HepG2 (cell line): ENCODE results near the gene CELF4. TPM values are rescaled to one million over a fixed set of nuclear protein-coding genes. Genes with fewer than 3 reads are reported as not detected.

Experiments used
- ATAC-seq: fragments of 200-7000 bp; cut with Tn5 transposase; 3 replicates; pipeline ENCODE4 v1.9.1; 2020; ENCODE audit warnings: mild to moderate bottlenecking, moderate library complexity
- BruUV-seq: library from RNA; stranded (reverse); fragments of 400-500 nt; replicated peaks from 2 replicates; lab custom pipeline; 2021; lab: Mats Ljungman, UMichigan
- CTCF ChIA-PET: fragments of 300-600 bp; formaldehyde crosslinking; extraction: SDS; loops from one replicate; lab custom pipeline; 2021; ENCODE audit warnings: low total read pairs, inconsistent platforms, low intra/inter-chr PET ratio; lab: Yijun Ruan, JAX
- POLR2A ChIA-PET: fragments of 350-600 bp; sonication (Branson Sonifier 250); formaldehyde crosslinking; loops from one replicate; lab custom pipeline; 2020; ENCODE audit warnings: antibody characterized with exemption, inconsistent platforms; lab: Yijun Ruan, JAX
- DNase-seq: peaks from one replicate; pipeline ENCODE4 v3.0.0-alpha.2; 2015; ENCODE audit warnings: low spot score
- FAIRE-seq: peaks from 3 replicates; lab custom pipeline; 2011; peaks lifted over from hg19 to GRCh38; lab: Jason Lieb, UNC
- H2AFZ ChIP-seq: one replicate; pipeline ENCODE4 v1.6.1; 2011; ENCODE audit warnings: low read length, inconsistent platforms
- H3K27ac ChIP-seq: fragments of 300-600 bp; 3 replicates; pipeline ENCODE4 v1.8.0; 2011; ENCODE audit warnings: mixed run types, mild to moderate bottlenecking, mixed read lengths, low read length, inconsistent platforms; ENCODE audit not compliant: insufficient read depth; ENCODE audit errors: extremely low read length
- H3K27me3 ChIP-seq, 2 experiments: fragments of 200-600 bp in 1 of 2; 2 replicates in 1 of 2; 3 replicates in 1 of 2; pipeline versions ENCODE4 v1.6.0 to v1.8.0; 2011; ENCODE audit warnings: low read length in 2 of 2, mild to moderate bottlenecking in 2 of 2, moderate library complexity in 2 of 2, inconsistent platforms in 1 of 2; ENCODE audit not compliant: insufficient read depth in 2 of 2, control insufficient read depth in 1 of 2
- H3K36me3 ChIP-seq, 2 experiments: fragments of 200-600 bp in 1 of 2; replicated peaks in 1 of 2; 2 replicates in 1 of 2; 3 replicates in 1 of 2; pipeline versions ENCODE4 v1.5.1 to v1.8.0; 2011; ENCODE audit warnings: low read length in 2 of 2, inconsistent platforms in 1 of 2; ENCODE audit not compliant: insufficient read depth in 2 of 2, control insufficient read depth in 1 of 2
- H3K4me1 ChIP-seq: 2 replicates; pipeline ENCODE4 v1.5.1; 2012; ENCODE audit warnings: low read length, inconsistent platforms; ENCODE audit not compliant: insufficient read depth
- H3K4me2 ChIP-seq: 2 replicates; pipeline ENCODE4 v1.6.0; 2011; ENCODE audit warnings: low read depth, low read length, inconsistent platforms
- H3K4me3 ChIP-seq, 3 experiments: fragments of 200-600 bp in 1 of 3; sonication (generic), shearing (Covaris generic) in 1 of 3; replicated peaks in 1 of 3; 2 replicates each; pipeline ENCODE4 v1.5.1; 2011 to 2016; ENCODE audit warnings: low read length in 3 of 3, inconsistent platforms in 2 of 3, low read depth in 2 of 3, mild to moderate bottlenecking in 2 of 3, control low read depth in 1 of 3, mixed read lengths in 1 of 3; ENCODE audit not compliant: insufficient read depth in 1 of 3
- H3K79me2 ChIP-seq: one replicate; pipeline ENCODE4 v1.6.1; 2011; ENCODE audit warnings: low read length, inconsistent platforms; ENCODE audit not compliant: insufficient read depth
- H3K9ac ChIP-seq: 2 replicates; pipeline ENCODE4 v1.6.0; 2011; ENCODE audit warnings: mild to moderate bottlenecking, low read depth, low read length, inconsistent platforms; ENCODE audit not compliant: insufficient read depth
- H3K9me3 ChIP-seq: 2 replicates; pipeline ENCODE4 v1.5.1; 2012; ENCODE audit warnings: mild to moderate bottlenecking, low read length
- H4K20me1 ChIP-seq: 2 replicates; pipeline ENCODE4 v1.6.0; 2011; ENCODE audit warnings: inconsistent platforms, mild to moderate bottlenecking, low read length, moderate library complexity; ENCODE audit not compliant: insufficient read depth
- ARNT ChIP-seq: fragments of 450-650 bp; IDR thresholded peaks from 2 replicates; pipeline ENCODE4 v1.6.1; 2017
- ETV6 ChIP-seq: sonication (generic); formaldehyde crosslinking; conservative IDR thresholded peaks from 2 replicates; pipeline ENCODE4 v1.4.0; 2020; ENCODE audit warnings: missing genetic modification reagents
- IRF1 ChIP-seq: sonication (generic); formaldehyde crosslinking; IDR thresholded peaks from 2 replicates; pipeline ENCODE4 v1.4.0; 2020; ENCODE audit warnings: low read depth, mild to moderate bottlenecking, missing genetic modification reagents
- PAF1 ChIP-seq: IDR thresholded peaks from 2 replicates; pipeline ENCODE4 v1.6.1; 2016; ENCODE audit warnings: missing genetic modification reagents, missing compliant biosample characterization
- POGZ ChIP-seq: sonication (generic); formaldehyde crosslinking; IDR thresholded peaks from 2 replicates; pipeline ENCODE4 v1.4.0; 2020; ENCODE audit warnings: mild to moderate bottlenecking, missing genetic modification reagents
- REPIN1 ChIP-seq: sonication (generic); formaldehyde crosslinking; IDR thresholded peaks from 2 replicates; pipeline ENCODE4 v1.8.0; 2022; ENCODE audit warnings: missing genetic modification reagents, low read depth, mild to moderate bottlenecking, borderline replicate concordance
- SALL2 ChIP-seq: sonication (generic); formaldehyde crosslinking; IDR thresholded peaks from 2 replicates; pipeline ENCODE4 v1.8.1; 2023; ENCODE audit warnings: mild to moderate bottlenecking, missing genetic modification reagents, inconsistent platforms
- SETDB1 ChIP-seq: sonication (generic); formaldehyde crosslinking; IDR thresholded peaks from 2 replicates; pipeline ENCODE4 v1.5.1; 2020; ENCODE audit warnings: missing genetic modification reagents, mild to moderate bottlenecking, borderline replicate concordance
- ZBTB8A ChIP-seq: sonication (generic); formaldehyde crosslinking; IDR thresholded peaks from 2 replicates; pipeline ENCODE4 v1.4.0; 2020; ENCODE audit warnings: mild to moderate bottlenecking, low read depth, missing genetic modification reagents, borderline replicate concordance
- ZC3H13 ChIP-seq: sonication (generic); formaldehyde crosslinking; IDR thresholded peaks from 2 replicates; pipeline ENCODE4 v1.8.1; 2023; ENCODE audit warnings: mild to moderate bottlenecking, missing genetic modification reagents, moderate library complexity
- ZNF510 ChIP-seq: sonication (generic); formaldehyde crosslinking; IDR thresholded peaks from 2 replicates; pipeline ENCODE4 v1.4.0; 2020; ENCODE audit warnings: low read depth, mild to moderate bottlenecking, missing genetic modification reagents
- ZNF552 ChIP-seq: sonication (generic); formaldehyde crosslinking; IDR thresholded peaks from 2 replicates; pipeline ENCODE4 v1.9.0; 2022; ENCODE audit warnings: missing genetic modification reagents, mild to moderate bottlenecking, borderline replicate concordance
- ZNF558 ChIP-seq: sonication (generic); formaldehyde crosslinking; IDR thresholded peaks from 2 replicates; pipeline ENCODE4 v1.9.0; 2022; ENCODE audit warnings: mild to moderate bottlenecking, missing genetic modification reagents, borderline replicate concordance
- WGBS: methylation state at CpG from one replicate; pipeline ENCODE4 v1.1.6; 2017; ENCODE audit warnings: low lambda C conversion rate; 5-methylcytosine and 5-hydroxymethylcytosine counted together
- in situ Hi-C: cut with HindIII; loops from 2 replicates; pipeline ENCODE4 v1.10.0; 2017; ENCODE audit warnings: low pct_unique_long_range_greater_than_20kb; ENCODE audit not compliant: extremely low pct_ligation_motif_present
- intact Hi-C: fragments of 100-400 bp; cut with micrococcal nuclease; formaldehyde crosslinking; loops from one replicate; pipeline ENCODE4 v1.10.0; 2022; ENCODE audit not compliant: unreplicated experiment
- polyA plus RNA-seq, 8 experiments: library from polyadenylated mRNA; depleted of rRNA in 3 of 8; stranded (reverse) in 7 of 8; unstranded in 1 of 8; fragments of >200 nt; fragmentation: Illumina TruSeq in 4 of 8; extraction: Trizol in 4 of 8; gene quantifications; 2 replicates each; pipeline versions ENCODE4 v1.2.1 to v1.2.3, GENCODE V29; 2011 to 2016; ENCODE audit warnings: low read depth in 4 of 8, missing spikeins in 1 of 8, mixed read lengths in 1 of 8; ENCODE audit not compliant: insufficient read depth in 1 of 8
- total RNA-seq, 5 experiments: library from RNA; depleted of rRNA; stranded (reverse); fragments of >200 nt; fragmentation: Illumina TruSeq; extraction: Trizol; gene quantifications; 2 replicates each; pipeline ENCODE4 v1.2.3, GENCODE V29; 2016; ENCODE audit warnings: low read depth in 1 of 5
- TF ChIP-seq, protein P1 (sequence below): sonication (generic); formaldehyde crosslinking; IDR thresholded peaks from 2 replicates; pipeline ENCODE4 v1.5.0; 2020; ENCODE audit warnings: mild to moderate bottlenecking, missing genetic modification reagents
- TF ChIP-seq, protein P2 (sequence below): sonication (generic); formaldehyde crosslinking; IDR thresholded peaks from 2 replicates; pipeline ENCODE4 v1.5.0; 2020; ENCODE audit warnings: mild to moderate bottlenecking, missing genetic modification reagents

CELF4 gene
- total and polyA plus RNA-seq, 2 of the 13 experiments (the other 11 are each of a cell fraction or from before 2014, with no cell fraction given), result not detected

GRCh38 chr18:37561986-37562385 lies 3.6 kb downstream of the CELF4 start:
- Histone ChIP-seq H3K9me3 (no peaks in the 10 kb centered on the region), H3K4me2 (no peak overlapping the region), H2AFZ (no peak overlapping the region), H3K4me3 (no peak overlapping the region), H3K36me3 (no peaks in the 10 kb centered on the region), H3K4me1 (no peaks in the 10 kb centered on the region), H3K79me2 (no peaks in the 10 kb centered on the region), H3K27ac (no peak overlapping the region), H3K27me3 (peaks cover 1 to 23% of the 10 kb centered on the region in 2 experiments; a peak in 3 of 5 replicates), H4K20me1 (no peaks in the 10 kb centered on the region), H3K9ac (no peak overlapping the region)
- POLR2A ChIA-PET, result no interaction called here
- no peak for ATAC-seq
- no peak for FAIRE-seq
- in situ Hi-C loops, result no loop called here
- intact Hi-C loops, result no loop called here
- 0% methylated on average over 1 of the region's 1 CpG for WGBS
- TF ChIP-seq ZNF558 (CRISPR knock-in tag), result no peak
- TF ChIP-seq PAF1 (CRISPR knock-in tag), result no peak
- no TSS peak for BruUV-seq
- DNase-seq, result no peak
- CTCF ChIA-PET, result no interaction called here

DNA sequence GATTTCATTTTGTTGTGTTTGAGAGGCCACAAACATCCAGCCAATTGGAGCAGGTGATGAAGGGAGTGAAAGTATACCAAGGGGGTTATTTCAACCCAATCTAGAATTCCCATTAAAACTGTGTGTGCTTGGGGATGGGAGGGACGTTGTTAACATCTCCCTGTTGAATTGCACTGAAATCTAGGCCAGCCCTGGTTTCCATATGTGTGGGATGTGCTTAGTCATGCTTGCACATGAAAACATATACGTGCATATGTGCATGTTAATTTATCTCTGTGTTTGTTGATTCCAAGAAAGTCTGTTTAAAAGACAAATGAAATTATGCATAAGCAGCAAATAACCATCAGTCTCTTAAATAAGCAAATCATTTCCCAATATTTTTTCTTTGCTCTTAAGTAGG lies 5.6 kb downstream of the CELF4 start:
- Histone ChIP-seq H3K27me3 (peaks cover 1 to 20% of the 10 kb centered on the region in 2 experiments; a peak in 2 of 5 replicates), H2AFZ (no peak overlapping the region), H3K79me2 (no peaks in the 10 kb centered on the region), H3K4me3 (no peak overlapping the region), H3K9ac (no peak overlapping the region), H3K36me3 (no peaks in the 10 kb centered on the region), H4K20me1 (no peaks in the 10 kb centered on the region), H3K4me2 (no peak overlapping the region), H3K4me1 (no peaks in the 10 kb centered on the region), H3K27ac (no peak overlapping the region), H3K9me3 (no peaks in the 10 kb centered on the region)
- ChIA-PET POLR2A (no interaction called here), CTCF (no interaction called here)
- no TSS peak for BruUV-seq
- FAIRE-seq (no peak), DNase-seq (no peak), ATAC-seq (no peak)
- intact Hi-C loops, result no loop called here
- WGBS, result 3% methylated on average over 2 of the region's 2 CpGs
- in situ Hi-C loops, result no loop called here
- no peak for TF ChIP-seq REPIN1
- no peak for TF ChIP-seq SETDB1 (CRISPR knock-in tag)
- TF ChIP-seq, protein P1, sequence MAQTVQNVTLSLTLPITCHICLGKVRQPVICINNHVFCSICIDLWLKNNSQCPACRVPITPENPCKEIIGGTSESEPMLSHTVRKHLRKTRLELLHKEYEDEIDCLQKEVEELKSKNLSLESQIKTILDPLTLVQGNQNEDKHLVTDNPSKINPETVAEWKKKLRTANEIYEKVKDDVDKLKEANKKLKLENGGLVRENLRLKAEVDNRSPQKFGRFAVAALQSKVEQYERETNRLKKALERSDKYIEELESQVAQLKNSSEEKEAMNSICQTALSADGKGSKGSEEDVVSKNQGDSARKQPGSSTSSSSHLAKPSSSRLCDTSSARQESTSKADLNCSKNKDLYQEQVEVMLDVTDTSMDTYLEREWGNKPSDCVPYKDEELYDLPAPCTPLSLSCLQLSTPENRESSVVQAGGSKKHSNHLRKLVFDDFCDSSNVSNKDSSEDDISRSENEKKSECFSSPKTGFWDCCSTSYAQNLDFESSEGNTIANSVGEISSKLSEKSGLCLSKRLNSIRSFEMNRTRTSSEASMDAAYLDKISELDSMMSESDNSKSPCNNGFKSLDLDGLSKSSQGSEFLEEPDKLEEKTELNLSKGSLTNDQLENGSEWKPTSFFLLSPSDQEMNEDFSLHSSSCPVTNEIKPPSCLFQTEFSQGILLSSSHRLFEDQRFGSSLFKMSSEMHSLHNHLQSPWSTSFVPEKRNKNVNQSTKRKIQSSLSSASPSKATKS (CRISPR knock-in tag), result no peak
- no peak for TF ChIP-seq IRF1 (CRISPR knock-in tag)
- TF ChIP-seq POGZ, result no peak
- TF ChIP-seq ZNF510, result no peak
- no peak for TF ChIP-seq ZNF552
- no peak for TF ChIP-seq SALL2
- no peak for TF ChIP-seq ZBTB8A (CRISPR knock-in tag)
- TF ChIP-seq, protein P2, sequence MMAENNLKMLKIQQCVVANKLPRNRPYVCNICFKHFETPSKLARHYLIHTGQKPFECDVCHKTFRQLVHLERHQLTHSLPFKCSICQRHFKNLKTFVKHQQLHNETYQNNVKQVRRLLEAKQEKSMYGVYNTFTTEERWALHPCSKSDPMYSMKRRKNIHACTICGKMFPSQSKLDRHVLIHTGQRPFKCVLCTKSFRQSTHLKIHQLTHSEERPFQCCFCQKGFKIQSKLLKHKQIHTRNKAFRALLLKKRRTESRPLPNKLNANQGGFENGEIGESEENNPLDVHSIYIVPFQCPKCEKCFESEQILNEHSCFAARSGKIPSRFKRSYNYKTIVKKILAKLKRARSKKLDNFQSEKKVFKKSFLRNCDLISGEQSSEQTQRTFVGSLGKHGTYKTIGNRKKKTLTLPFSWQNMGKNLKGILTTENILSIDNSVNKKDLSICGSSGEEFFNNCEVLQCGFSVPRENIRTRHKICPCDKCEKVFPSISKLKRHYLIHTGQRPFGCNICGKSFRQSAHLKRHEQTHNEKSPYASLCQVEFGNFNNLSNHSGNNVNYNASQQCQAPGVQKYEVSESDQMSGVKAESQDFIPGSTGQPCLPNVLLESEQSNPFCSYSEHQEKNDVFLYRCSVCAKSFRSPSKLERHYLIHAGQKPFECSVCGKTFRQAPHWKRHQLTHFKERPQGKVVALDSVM (CRISPR knock-in tag), result no peak
- TF ChIP-seq ETV6 (CRISPR knock-in tag), result no peak
- no peak for TF ChIP-seq ZC3H13 (CRISPR knock-in tag)
- TF ChIP-seq ARNT, result no peak
